PFSK-1 (cell line): ENCODE measurements around the gene HBS1L.

Experiments used
- POLR2AphosphoS5 ChIP-seq: IDR thresholded peaks from 2 replicates; pipeline ENCODE4 v1.6.1; 2012; ENCODE audit warnings: low read depth, mild to moderate bottlenecking, control low read depth, low read length, moderate library complexity
- REST ChIP-seq, 2 experiments: IDR thresholded peaks; 2 replicates each; pipeline versions ENCODE4 v1.6.1 to v1.8.0; 2011 to 2012; ENCODE audit warnings: low read depth in 2 of 2, low read length in 2 of 2, control low read depth in 1 of 2, inconsistent platforms in 1 of 2, mild to moderate bottlenecking in 1 of 2, moderate library complexity in 1 of 2; ENCODE audit not compliant: insufficient read depth in 1 of 2
- SIN3A ChIP-seq: IDR thresholded peaks from 2 replicates; pipeline ENCODE4 v1.6.1; 2012; ENCODE audit warnings: mild to moderate bottlenecking, low read length, moderate library complexity, borderline replicate concordance; ENCODE audit not compliant: insufficient read depth
- TAF1 ChIP-seq: IDR thresholded peaks from 2 replicates; pipeline ENCODE4 v1.6.1; 2012; ENCODE audit warnings: low read length, control low read depth, borderline replicate concordance; ENCODE audit not compliant: insufficient read depth

- TF ChIP-seq REST (IDR thresholded peaks at IDR 0.05; ENCODE audit: insufficient read depth in 1 of 2, low read depth in 2 of 2, low read length in 2 of 2) (no peak), POLR2AphosphoS5 (no peak), SIN3A (no peak), TAF1 (no peak)
Observed at GRCh38 chr6:134938896-134939295, 115.7 kb downstream of the HBS1L start.
